Measurements from ENCODE around the gene AZGP1. TPM values are rescaled to one million over a fixed set of nuclear protein-coding genes. Genes with fewer than 3 reads are reported as not detected.
"Not testable (repeated sequence)": the region's sequence is repeated elsewhere in the genome, so short reads cannot be mapped to it uniquely, and the experiment has no call there.

The AZGP1 gene
- total and polyA plus RNA-seq, 9 donors = 0.31 to 3.2 (median 0.83) TPM

- H3K27ac ChIP-seq (ENCODE audit: low read length); DNase-seq; H3K4me3 ChIP-seq (ENCODE audit: low read length); H3K9me3 ChIP-seq (replicated peaks; ENCODE audit: control insufficient read depth, low read depth, low read length); H3K27me3 ChIP-seq (ENCODE audit: control insufficient read depth, insufficient read depth, low read length); H3K4me1 ChIP-seq (ENCODE audit: control insufficient read depth, insufficient read depth, low read length); H3K36me3 ChIP-seq (ENCODE audit: control insufficient read depth, insufficient read depth, low read length): not testable (repeated sequence)
- 73% methylated on average over 2 of the region's 7 CpGs for WGBS (ENCODE audit: insufficient coverage)
These were observed 5.2 kb upstream of the AZGP1 start for GRCh38 chr7:99981066-99981465.

GRCh38 chr7:99980448-99980872 is 4.6 kb upstream of the AZGP1 start:
- H3K27me3 ChIP-seq (ENCODE audit: control insufficient read depth, insufficient read depth, low read length); DNase-seq: not testable (repeated sequence)

GRCh38 chr7:99979814-99980225 is 4.0 kb upstream of the AZGP1 start:
- not testable (repeated sequence) for H3K4me1 ChIP-seq (ENCODE audit: control insufficient read depth, insufficient read depth, low read length); H3K27ac ChIP-seq (ENCODE audit: low read length); H3K9me3 ChIP-seq (replicated peaks; ENCODE audit: control insufficient read depth, low read depth, low read length); DNase-seq; H3K27me3 ChIP-seq (ENCODE audit: control insufficient read depth, insufficient read depth, low read length); H3K36me3 ChIP-seq (ENCODE audit: control insufficient read depth, insufficient read depth, low read length); H3K4me3 ChIP-seq (ENCODE audit: low read length)
- 46% methylated on average over 4 of the region's 10 CpGs for WGBS (ENCODE audit: insufficient coverage)

More at GRCh38 chr7:99980448-99980872, 4.6 kb upstream of the AZGP1 start:
- H3K27ac ChIP-seq (ENCODE audit: low read length); H3K36me3 ChIP-seq (ENCODE audit: control insufficient read depth, insufficient read depth, low read length); H3K9me3 ChIP-seq (replicated peaks; ENCODE audit: control insufficient read depth, low read depth, low read length); H3K4me3 ChIP-seq (ENCODE audit: low read length); H3K4me1 ChIP-seq (ENCODE audit: control insufficient read depth, insufficient read depth, low read length): not testable (repeated sequence)
- 40% methylated on average over 2 of the region's 4 CpGs for WGBS (ENCODE audit: insufficient coverage)

GRCh38 chr7:99976626-99977025 is 795 bp upstream of the AZGP1 start:
- H3K9me3 ChIP-seq (replicated peaks; ENCODE audit: control insufficient read depth, low read depth, low read length) = no peaks in the 10 kb centered on the region
- H3K27me3 ChIP-seq (ENCODE audit: control insufficient read depth, insufficient read depth, low read length) = no peaks in the 10 kb centered on the region
- H3K4me3 ChIP-seq (ENCODE audit: low read length) = no peak overlapping the region
- no peak for DNase-seq
- WGBS (ENCODE audit: insufficient coverage) = 83% methylated on average over 10 of the region's 13 CpGs
- H3K36me3 ChIP-seq (ENCODE audit: control insufficient read depth, insufficient read depth, low read length) = no peaks in the 10 kb centered on the region
- H3K27ac ChIP-seq (ENCODE audit: low read length) = no peak overlapping the region
- H3K4me1 ChIP-seq (ENCODE audit: control insufficient read depth, insufficient read depth, low read length) = no peaks in the 10 kb centered on the region

GRCh38 chr7:99974681-99975080 is 1.1 kb downstream of the AZGP1 start:
- H3K36me3 ChIP-seq (ENCODE audit: control insufficient read depth, insufficient read depth, low read length) = no peaks in the 10 kb centered on the region
- WGBS (ENCODE audit: insufficient coverage) = no CpG with 5 or more reads among the region's 1 CpG
- H3K27me3 ChIP-seq (ENCODE audit: control insufficient read depth, insufficient read depth, low read length) = no peaks in the 10 kb centered on the region
- no peak for DNase-seq
- H3K27ac ChIP-seq (ENCODE audit: low read length) = no peak overlapping the region
- H3K4me1 ChIP-seq (ENCODE audit: control insufficient read depth, insufficient read depth, low read length) = no peaks in the 10 kb centered on the region
- H3K4me3 ChIP-seq (ENCODE audit: low read length) = no peak overlapping the region
- H3K9me3 ChIP-seq (replicated peaks; ENCODE audit: control insufficient read depth, low read depth, low read length) = no peaks in the 10 kb centered on the region

- not testable (repeated sequence) for H3K9me3 ChIP-seq (replicated peaks; ENCODE audit: control insufficient read depth, low read depth, low read length); H3K4me1 ChIP-seq (ENCODE audit: control insufficient read depth, insufficient read depth, low read length); H3K36me3 ChIP-seq (ENCODE audit: control insufficient read depth, insufficient read depth, low read length); H3K27ac ChIP-seq (ENCODE audit: low read length); H3K27me3 ChIP-seq (ENCODE audit: control insufficient read depth, insufficient read depth, low read length); H3K4me3 ChIP-seq (ENCODE audit: low read length); DNase-seq
- WGBS (ENCODE audit: insufficient coverage) = no CpG with 5 or more reads among the region's 7 CpGs
These were observed 2.0 kb downstream of the AZGP1 start for GRCh38 chr7:99973817-99974216.

GRCh38 chr7:99971242-99971641 is 4.6 kb downstream of the AZGP1 start:
- 67% methylated on average over 1 of the region's 4 CpGs for WGBS (ENCODE audit: insufficient coverage)
- no peaks in the 10 kb centered on the region for H3K9me3 ChIP-seq (replicated peaks; ENCODE audit: control insufficient read depth, low read depth, low read length)
- H3K27ac ChIP-seq (ENCODE audit: low read length) = no peak overlapping the region
- H3K4me3 ChIP-seq (ENCODE audit: low read length) = no peak overlapping the region
- peaks cover 6% of the 10 kb centered on the region for H3K27me3 ChIP-seq (ENCODE audit: control insufficient read depth, insufficient read depth, low read length)
- no peak for DNase-seq
- no peaks in the 10 kb centered on the region for H3K4me1 ChIP-seq (ENCODE audit: control insufficient read depth, insufficient read depth, low read length)
- no peaks in the 10 kb centered on the region for H3K36me3 ChIP-seq (ENCODE audit: control insufficient read depth, insufficient read depth, low read length)

- not testable (repeated sequence) for H3K27me3 ChIP-seq (ENCODE audit: control insufficient read depth, insufficient read depth, low read length); H3K27ac ChIP-seq (ENCODE audit: low read length); H3K9me3 ChIP-seq (replicated peaks; ENCODE audit: control insufficient read depth, low read depth, low read length); H3K4me3 ChIP-seq (ENCODE audit: low read length); H3K4me1 ChIP-seq (ENCODE audit: control insufficient read depth, insufficient read depth, low read length); DNase-seq; H3K36me3 ChIP-seq (ENCODE audit: control insufficient read depth, insufficient read depth, low read length)
- WGBS (ENCODE audit: insufficient coverage) = no CpG with 5 or more reads among the region's 1 CpG
These were observed 6.0 kb downstream of the AZGP1 start for GRCh38 chr7:99969813-99970212.

- no CpG with 5 or more reads among the region's 3 CpGs for WGBS (ENCODE audit: insufficient coverage)
- DNase-seq = no peak
- Histone ChIP-seq H3K4me1 (ENCODE audit: control insufficient read depth, insufficient read depth, low read length) (no peaks in the 10 kb centered on the region), H3K27me3 (ENCODE audit: control insufficient read depth, insufficient read depth, low read length) (peaks cover 8% of the 10 kb centered on the region), H3K27ac (ENCODE audit: low read length) (no peak overlapping the region), H3K4me3 (ENCODE audit: low read length) (no peak overlapping the region), H3K9me3 (replicated peaks; ENCODE audit: control insufficient read depth, low read depth, low read length) (no peaks in the 10 kb centered on the region), H3K36me3 (ENCODE audit: control insufficient read depth, insufficient read depth, low read length) (no peaks in the 10 kb centered on the region)
These were observed 6.5 kb downstream of the AZGP1 start for GRCh38 chr7:99969298-99969697.

- Histone ChIP-seq H3K4me3 (ENCODE audit: low read length) (no peak overlapping the region), H3K4me1 (ENCODE audit: control insufficient read depth, insufficient read depth, low read length) (no peaks in the 10 kb centered on the region), H3K36me3 (ENCODE audit: control insufficient read depth, insufficient read depth, low read length) (no peaks in the 10 kb centered on the region), H3K9me3 (replicated peaks; ENCODE audit: control insufficient read depth, low read depth, low read length) (no peaks in the 10 kb centered on the region), H3K27ac (ENCODE audit: low read length) (no peak overlapping the region), H3K27me3 (ENCODE audit: control insufficient read depth, insufficient read depth, low read length) (peaks cover 2% of the 10 kb centered on the region)
- 80% methylated on average over 1 of the region's 9 CpGs for WGBS (ENCODE audit: insufficient coverage)
- no peak for DNase-seq
These were observed 17.1 kb downstream of the AZGP1 start for GRCh38 chr7:99958564-99959227.

GRCh38 chr7:99955247-99955646 is 20.6 kb downstream of the AZGP1 start:
- 81% methylated on average over 5 of the region's 6 CpGs for WGBS (ENCODE audit: insufficient coverage)
- H3K36me3 ChIP-seq (ENCODE audit: control insufficient read depth, insufficient read depth, low read length) = no peaks in the 10 kb centered on the region
- DNase-seq = no peak
- H3K27me3 ChIP-seq (ENCODE audit: control insufficient read depth, insufficient read depth, low read length) = peaks cover 2% of the 10 kb centered on the region
- no peaks in the 10 kb centered on the region for H3K4me1 ChIP-seq (ENCODE audit: control insufficient read depth, insufficient read depth, low read length)
- H3K4me3 ChIP-seq (ENCODE audit: low read length) = no peak overlapping the region
- H3K9me3 ChIP-seq (replicated peaks; ENCODE audit: control insufficient read depth, low read depth, low read length) = peaks cover 2% of the 10 kb centered on the region
- no peak overlapping the region for H3K27ac ChIP-seq (ENCODE audit: low read length)
